ENCODE measurements around the gene BDH1.

- TF ChIP-seq CTCF (IDR thresholded peaks at IDR 0.05; ENCODE audit: insufficient read depth, low read depth, low read length) (no peak), EZH2 (IDR thresholded peaks at IDR 0.05; ENCODE audit: insufficient read depth, low read length) (no peak)
These were observed 87.6 kb downstream of the BDH1 start for GRCh38 chr3:197468167-197468566.

Measured in astrocyte (in vitro differentiated cells and primary cell).